ENCODE results near the gene NOP53.
"Not testable (repeated sequence)": the region's sequence is repeated elsewhere in the genome, so short reads cannot be mapped to it uniquely, and the experiment has no call there.

NOP53 gene

DNA sequence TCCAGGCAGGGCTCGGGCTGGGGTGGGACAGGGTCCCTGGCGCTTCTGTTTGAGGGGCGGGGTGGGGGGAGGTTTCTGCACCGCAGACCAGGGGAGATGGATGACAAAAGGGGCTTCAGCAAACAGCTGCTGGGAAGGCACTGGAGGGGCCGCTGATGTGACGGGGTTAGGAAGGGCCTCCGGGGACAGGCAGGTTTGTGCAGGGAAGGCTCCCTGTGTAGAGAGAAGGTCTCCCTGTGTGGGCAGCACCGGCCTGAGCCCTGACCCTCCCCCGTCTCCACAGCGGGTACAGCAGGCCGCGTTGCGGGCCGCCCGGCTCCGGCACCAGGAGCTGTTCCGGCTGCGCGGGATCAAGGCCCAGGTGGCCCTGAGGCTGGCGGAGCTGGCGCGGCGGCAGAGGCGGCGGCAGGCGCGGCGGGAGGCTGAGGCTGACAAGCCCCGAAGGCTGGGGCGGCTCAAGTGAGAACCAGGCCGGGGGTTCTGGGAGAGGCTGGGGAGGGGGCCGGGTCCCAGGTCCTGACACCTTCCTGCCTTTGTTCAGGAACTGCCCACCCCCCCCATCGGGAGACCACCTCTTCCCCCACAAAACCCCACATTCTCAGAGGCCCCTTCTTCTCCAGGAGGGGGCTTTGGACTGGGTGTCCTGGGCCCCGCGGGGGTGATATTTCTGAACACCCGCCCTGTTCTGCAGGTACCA lies 9.9 kb downstream of the NOP53 start:
- DNase-seq, result no peak

DNA sequence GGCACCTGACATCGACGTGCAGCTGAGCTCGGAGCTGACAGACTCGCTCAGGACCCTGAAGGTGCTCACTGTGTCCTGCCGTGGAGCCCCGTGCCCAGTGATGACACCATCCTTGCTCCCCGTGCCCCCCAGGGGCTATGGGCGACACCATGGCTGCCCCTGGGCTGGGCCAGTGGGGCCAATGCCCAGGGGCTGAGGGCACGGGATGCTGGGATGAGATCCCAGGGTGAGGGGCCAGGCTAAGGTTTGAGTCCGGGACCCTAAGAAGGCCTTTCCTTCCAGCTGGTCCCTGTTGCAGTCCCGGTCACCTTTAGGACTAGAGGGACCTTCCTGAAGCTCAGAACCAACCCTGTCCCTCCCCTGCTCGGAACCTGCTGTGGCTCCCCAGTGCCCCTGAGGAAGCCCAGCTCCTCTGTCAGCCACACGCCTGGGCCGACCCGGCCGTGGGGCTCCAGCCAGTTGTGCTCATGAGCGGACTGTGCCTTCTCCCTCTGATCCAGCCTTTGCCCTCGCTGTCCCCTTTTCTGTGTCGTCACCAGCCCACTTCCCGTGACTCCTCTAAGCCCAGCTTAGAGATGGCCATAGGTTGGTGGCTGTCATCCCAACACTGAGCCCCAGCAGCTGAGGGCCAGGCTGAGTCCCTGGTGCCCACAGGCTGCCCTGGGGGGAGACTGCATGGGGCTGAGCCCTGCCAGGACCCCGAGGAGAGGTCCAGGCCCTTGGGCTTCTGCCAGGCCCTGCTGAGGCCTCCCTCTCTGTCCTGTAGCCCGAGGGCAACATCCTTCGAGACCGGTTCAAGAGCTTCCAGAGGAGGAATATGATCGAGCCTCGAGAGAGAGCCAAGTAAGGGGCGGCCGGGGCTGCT lies 10.6 kb downstream of the NOP53 start:
- DNase-seq, result no peak

DNA sequence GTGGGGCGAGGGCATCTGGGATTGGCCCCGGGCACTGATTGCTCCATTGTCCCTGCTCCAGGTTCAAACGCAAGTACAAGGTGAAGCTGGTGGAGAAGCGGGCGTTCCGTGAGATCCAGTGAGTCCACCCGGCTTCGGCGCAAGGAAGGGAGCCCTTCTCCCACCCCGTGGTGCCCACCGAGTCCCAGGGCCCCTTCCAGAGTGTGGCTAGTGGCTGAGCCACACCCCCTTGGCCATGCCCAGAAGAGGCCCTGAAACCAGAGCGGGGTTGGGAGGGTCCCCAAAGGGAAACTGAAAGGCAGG lies 11.2 kb downstream of the NOP53 start:
- DNase-seq, result no peak

DNA sequence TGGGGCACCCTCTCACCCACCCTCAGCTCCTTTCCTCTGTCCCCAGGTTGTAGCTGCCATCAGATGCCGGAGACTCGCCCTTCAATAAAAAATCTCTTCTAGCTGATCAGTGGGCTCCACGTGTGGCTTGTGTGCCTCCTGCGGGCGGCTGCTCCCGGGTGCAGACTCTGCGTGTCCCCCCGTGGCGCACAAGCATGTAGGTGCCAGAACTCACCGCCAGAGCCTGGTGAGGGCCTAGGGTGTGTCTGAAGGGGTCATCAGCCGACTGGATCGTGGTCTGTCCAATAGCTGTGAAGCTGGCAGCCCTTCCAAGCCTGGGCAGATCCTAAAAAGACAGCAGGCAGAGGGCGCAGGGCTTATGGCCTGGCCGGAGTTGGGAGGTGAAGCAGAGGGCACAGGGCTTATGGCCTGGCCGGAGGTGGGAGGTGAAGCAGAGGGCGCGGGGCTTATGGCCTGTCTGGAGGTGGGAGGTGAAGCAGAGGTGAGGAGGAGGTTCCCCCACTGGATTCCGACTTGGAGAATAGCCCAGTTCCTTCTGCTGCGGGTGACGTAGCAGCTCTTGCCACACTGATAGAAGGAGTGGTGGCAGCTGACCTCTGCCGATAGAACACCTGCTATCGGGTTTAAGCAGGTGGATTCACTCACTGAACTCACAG lies 11.7 kb downstream of the NOP53 start:
- no peak for DNase-seq

DNA sequence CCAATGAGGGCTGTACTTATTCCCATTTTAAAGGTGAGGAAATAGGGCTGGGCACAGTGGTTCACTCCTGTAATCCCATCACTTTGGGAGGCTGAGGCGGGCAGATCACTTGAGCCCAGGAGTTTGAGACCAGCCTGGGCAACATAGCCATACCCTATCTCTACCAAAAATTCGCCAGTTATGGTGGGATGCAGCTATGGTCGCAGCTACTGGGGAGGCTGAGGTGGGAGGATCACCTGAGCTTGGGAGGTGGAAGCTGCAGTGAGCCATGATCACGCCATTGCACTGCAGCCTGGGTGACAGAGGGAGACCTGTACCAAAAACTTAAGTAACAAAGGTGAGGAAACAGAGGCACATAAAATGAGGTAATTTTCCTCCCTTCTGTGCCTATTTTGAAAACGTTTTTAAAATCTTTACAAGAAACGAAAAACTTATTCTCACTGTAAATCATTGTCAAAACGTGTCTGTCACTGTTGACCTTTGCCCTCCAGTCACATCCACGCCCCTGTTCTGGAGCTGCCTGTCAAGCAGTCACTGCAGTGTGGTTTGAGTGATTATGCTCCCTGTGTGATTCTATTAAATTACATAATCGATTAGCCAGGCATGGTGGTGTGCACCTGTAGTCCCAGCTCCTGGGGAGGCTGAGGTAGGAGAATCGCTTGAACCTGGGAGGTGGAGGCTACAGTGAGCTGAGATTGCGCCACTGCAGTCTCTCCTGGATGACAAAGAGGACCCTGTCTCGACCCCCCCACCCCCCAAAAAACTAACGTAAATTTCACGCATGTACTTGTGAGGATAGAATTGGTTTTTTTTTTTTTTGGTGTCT lies 12.5 kb downstream of the NOP53 start:
- no peak for DNase-seq

DNA sequence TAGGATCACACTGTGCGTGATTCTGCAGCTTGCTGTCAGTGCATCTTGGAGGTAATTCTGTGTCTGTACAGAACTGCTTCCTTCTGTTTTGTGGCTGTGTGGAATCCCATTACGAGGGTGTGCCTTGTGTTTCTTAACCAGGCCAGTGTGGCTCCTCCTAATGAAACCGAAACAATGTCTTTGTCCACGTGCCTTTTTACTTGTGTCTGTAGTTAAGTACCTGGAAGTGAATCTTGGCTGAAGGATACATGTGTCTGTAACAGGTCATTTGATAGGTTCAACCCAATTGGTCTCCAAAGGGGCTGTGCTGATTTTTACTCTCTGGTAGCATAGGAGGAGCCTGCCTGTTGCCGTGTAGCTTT lies 13.1 kb downstream of the NOP53 start:
- DNase-seq, result no peak

DNA sequence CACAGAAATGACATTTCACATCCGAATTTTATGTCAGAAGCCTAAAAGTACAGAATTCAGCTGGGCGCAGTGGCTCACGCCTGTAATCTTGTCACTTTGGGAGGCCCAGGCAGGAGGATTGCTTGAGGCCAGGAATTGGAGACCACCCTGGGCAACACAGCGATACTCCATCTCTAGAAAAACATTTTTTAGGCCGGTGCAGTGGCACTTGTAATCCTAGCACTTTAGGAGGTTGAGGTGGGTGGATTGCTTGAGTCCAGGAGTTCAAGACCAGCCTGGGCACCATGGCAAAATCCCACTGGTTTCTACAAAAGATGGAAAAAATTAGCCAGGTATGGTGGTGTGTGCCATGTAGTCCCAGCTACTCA lies 15.3 kb downstream of the NOP53 start:
- no peak for DNase-seq

DNA sequence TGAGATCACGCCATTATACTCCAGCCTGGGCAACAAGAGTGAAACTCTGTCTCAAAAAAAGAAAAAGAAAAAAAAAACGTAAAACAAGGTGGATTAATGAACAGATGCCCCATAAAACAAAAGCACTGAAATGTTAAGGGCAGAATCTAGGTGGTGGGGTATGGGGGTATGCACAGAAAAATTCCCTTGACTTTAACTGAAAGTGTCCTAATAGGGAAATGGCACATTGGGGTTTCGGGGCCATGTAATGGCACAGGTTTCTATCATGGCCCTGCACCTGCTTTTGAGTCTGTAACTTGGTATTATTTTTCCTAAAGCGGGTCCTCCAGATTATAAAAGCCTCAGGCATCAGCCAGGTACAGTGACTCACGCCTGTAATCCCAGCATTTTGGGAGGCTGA lies 16.2 kb downstream of the NOP53 start:
- DNase-seq, result no peak

DNA sequence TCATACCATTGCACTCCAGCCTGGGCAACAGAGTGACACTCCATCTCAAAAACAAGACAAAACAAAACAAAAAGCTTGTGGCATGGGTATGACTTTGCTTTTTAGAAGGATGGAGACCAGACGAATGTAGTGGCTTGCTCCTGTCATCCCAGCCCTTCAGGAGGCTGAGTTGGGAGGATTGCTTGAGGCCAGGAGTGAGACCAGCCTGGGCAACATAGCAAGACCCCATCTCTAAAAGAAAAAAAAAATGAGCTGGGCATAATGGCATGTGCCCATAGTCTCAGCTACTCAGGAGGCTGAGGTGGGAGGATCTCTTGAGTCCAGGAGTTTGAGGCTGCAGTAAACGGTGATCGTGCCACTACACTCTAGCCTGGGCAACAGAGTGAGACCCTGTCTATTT lies 16.8 kb downstream of the NOP53 start:
- no peak for DNase-seq

DNA sequence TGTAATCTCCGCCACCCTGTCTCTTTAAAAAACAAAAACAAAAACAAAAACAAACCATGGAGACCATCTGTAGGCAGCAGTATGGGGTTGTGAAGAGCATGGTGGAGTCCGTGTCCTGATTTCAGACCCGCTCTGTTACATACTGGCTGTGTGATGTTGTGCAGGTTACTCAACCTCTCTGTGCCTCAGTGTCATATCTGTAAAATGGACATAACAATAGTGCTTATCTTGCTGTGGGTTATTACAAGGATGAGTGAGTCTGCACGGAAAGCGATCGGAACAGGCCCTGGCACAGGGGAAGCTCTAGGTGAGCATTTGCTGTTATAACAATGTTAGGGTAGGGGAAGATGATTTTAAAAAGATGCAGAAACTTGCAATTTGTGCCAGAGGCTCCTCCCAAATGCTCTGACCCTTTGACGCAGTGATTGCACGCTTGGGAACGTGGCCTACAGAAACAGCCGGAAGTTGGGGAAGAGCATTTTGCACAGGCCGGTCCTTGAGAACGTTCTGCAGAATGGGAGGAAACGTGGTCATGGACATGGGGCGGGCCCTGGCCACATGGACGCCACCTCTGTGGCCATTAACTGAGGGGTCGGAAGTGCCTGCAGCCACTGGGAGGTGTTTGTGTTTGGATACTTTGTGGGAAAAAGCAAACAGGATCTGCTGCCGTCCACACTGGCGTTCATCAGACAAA lies 17.4 kb downstream of the NOP53 start:
- DNase-seq, result no peak

DNA sequence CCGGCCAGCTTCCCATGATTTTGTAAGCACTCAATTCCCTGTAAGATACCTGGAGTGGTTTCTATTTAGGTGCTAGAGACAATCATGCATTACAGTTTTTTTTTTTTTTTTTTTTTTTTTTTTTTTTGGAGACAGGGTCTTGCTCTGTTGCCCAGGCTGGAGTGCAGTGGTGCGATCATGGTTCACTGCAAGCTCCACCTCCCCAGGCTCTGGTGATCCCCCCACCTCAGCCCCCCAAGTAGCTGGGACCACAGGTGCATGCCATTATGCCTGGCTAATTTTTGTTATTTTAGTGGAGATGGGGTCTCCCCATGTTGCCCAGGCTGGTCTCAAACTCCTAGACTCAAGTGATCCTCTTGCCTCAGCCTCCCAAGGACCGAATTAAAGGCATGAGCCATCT lies 19.4 kb downstream of the NOP53 start:
- DNase-seq, result not testable (repeated sequence)

DNA sequence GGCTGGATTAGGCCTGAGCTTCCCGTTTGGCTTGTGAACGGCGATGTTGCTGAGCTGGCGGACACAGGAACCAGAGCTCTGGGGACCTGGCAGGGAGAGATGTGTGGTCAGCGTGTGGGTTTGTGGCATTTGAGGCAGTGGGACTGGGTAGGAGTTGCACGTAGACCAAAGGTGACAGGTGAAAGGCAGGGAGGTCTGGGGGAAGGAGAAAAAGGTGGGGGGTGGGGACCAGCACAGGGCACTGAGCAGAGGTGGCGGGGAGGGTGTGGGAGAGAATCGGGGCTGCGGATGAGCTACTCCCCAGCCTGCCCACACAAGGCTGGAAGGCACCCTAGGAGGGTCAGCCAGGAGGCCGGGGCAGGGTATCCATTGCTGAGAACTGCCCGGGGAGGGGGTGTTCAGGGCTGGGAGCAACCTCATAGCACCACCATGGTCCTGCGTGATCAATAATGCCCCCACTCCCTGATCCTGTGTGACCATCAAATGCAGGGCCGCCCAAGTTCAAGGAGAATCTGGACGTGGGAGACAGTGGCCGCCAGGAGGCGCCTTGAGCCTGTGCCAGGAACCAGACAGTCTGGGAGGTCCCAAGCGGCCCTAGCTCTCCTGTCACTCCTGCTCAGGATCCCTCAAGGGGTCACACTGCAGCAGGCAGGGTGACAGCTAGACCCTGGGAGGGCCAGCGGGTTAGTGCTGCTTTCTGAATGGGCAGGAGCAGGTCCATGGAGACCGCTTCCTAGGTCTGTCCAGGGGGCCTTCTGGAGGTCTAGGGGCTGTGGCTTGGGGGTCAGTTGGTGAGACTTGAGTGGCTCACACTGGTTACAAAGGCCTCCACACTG lies 20.4 kb downstream of the NOP53 start:
- no peak for DNase-seq

DNA sequence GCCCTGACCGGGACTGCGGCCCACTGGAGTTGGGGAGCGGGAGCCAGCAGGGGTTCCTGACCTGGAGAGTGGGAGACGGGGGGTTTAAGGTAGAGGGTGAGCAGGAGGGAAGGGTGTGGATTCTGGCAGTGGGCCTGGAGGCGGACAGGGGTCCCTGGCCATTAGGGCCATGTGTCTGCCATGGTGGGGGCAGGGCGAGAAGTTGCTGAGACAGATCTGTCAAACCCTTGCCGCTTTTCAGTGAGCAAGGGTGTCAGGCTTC lies 20.9 kb downstream of the NOP53 start:
- DNase-seq, result no peak

DNA sequence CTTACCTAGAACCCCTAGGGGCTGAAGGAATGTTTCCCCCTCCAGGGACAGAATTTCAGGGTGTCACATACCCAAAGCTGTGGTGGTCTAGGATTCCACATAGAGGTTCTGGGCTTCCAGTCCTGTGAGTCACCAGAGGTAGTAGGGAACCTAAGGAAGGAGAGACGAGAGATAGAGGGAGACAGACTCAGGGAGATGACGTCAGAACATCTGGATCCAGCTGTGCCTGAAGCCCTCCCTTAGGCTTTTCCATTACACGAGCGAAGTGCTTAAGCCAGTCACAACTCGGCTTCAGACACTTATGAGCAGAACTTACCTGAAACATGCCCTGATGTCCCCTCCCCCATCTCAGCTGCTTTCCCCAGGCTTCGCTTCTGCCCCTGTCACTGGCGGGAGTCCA lies 21.3 kb downstream of the NOP53 start:
- no peak for DNase-seq

DNA sequence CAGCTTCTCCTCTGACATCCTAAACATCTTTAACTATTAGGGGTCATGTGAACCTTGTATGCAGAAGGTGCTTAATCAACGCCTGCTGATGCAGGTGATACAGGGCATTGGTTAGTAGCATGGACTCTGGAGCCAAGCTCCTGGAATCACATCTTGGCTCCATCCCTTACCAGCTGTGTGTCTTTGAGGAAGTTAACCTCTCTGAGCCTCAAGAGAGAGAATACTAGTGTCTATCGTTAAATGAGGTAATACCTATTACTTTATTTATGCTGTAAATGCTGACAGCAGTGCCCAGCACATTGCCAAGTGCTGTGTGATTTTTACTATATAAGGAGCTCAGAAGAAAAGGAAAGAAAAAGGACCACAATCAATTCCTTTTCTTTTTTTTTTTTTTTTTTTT lies 22.0 kb downstream of the NOP53 start:
- DNase-seq, result no peak

DNA sequence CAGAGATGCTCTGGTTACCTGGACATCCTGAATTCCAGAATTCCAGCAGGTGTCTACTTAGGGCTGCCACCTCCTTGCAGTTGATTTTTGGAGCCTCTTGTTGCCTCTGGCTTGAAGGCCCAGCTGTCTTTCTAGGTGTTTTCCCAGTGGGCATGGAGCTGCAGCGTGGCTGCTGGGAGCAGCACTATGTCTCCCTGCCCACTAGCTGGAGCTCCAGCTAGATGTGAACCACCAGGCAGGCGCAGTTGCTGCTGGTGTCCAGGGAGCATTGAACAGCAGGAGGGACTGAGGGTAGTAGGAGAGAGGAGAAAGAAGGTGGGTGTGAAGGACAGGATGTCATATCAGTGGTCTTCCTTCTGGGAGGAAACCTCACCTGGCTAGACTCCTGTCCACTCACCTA lies 23.3 kb downstream of the NOP53 start:
- no peak for DNase-seq

DNA sequence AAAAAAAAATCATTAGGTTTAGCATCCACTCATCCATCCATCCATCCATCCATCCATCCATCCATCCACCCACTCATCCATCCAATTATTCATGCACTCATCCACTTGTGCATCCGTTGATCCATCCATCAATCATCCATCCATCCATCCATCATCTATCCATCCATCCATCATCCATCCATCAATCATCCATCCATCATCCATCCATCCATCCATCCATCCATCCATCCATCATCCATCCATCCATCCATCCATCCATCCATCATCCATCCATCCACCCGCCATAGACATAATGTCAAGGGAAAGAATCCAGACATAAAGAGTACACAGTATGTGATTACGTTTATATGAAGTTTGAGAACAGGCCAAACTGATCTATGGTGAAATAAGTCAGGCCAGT lies 24.2 kb downstream of the NOP53 start:
- no peak for DNase-seq

DNA sequence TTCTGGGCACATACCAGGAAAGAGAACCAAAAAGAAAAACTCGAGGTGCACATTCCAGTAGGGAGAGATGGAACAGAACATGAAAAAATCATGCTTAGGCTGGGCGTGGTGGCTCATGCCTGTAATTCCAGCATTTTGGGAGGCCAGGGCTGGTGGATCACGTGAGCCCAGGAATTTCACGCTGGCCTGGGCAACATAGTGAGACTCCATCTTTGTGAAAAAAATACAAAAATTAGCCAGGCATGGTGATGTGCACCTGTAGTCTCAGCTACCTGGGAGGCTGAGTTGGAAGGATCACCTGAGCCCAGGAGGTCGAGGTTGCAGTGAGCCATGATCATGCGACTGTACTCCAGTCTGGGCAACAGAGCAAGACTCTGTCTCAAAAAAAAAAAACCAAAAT lies 25.9 kb downstream of the NOP53 start:
- DNase-seq, result not testable (repeated sequence)

DNA sequence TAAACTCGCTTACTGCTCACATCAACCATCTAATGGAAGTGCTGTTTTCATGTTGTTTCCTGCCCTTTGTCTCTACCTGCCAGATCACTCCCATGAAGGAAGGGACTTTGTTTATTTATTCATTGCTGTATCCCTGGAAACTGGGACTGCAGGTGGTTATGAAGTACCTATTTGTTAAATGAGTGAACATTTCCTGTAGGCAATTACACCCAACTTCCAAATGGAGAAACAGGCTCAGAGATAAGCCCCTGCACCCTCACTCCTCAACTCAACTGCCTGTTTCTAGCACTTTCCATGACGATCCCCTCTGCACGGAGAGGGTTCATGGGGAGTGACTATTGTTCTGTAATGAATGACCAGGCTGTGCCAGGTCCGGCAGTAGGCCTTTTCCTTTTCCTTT lies 31.2 kb downstream of the NOP53 start:
- DNase-seq, result no peak

DNA sequence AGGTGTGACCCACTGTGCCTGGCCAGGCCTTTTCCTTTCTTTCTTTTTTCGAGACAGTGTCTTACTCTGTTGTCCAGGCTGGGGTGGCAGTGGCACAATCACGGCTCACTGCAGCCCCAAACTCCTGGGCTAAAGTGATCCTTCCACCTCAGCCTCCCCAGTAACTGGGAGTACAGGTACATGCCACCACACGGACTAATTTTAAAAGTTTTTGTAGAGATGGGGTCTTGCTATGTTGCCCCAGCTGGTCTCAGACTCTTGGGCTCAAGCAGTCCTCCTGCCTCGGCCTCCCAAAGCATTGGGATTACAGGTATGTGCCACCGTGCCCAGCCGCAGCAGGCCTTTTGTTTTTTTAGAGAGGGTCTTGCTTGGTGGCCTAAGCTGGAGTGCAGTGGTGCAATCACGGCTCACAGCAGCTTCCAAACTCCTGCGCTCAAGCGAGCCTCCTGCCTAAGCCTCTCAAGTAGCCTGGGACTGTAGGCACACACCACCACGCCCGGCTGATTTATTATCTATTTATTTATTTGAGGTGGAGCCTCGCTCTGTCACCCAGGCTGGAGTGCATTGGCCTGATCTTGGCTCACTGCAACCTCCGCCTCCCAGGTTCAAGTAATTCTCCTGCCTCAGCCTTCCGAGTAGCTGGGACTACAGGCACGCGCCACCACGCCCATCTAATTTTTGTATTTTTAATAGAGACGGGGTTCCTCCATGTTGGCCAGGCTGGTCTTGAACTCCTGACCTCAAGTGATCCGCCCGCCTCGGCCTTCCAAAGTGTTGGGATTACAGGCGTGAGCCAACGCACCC lies 32.1 kb downstream of the NOP53 start:
- DNase-seq, result not testable (repeated sequence)
